NB4 (cell line): ENCODE measurements around the gene TRERF1.

Source experiments
- DNase-seq: peaks from one replicate; pipeline ENCODE4 v3.0.0; 2010; ENCODE audit warnings: low read depth
- H3K4me3 ChIP-seq: one replicate; pipeline ENCODE4 v1.5.1; 2011; ENCODE audit warnings: mild to moderate bottlenecking, low read depth, low read length, moderate library complexity
- CTCF ChIP-seq: IDR thresholded peaks from one replicate; pipeline ENCODE4 v1.5.1; 2012; ENCODE audit warnings: low read depth, low read length
- MAX ChIP-seq: IDR thresholded peaks from 2 replicates; pipeline ENCODE4 v1.6.1; 2011; ENCODE audit warnings: low read depth, low read length
- MYC ChIP-seq: IDR thresholded peaks from 2 replicates; pipeline ENCODE4 v1.6.1; 2011; ENCODE audit warnings: low read depth, low read length
- POLR2A ChIP-seq: IDR thresholded peaks from 2 replicates; pipeline ENCODE4 v1.6.1; 2011; ENCODE audit warnings: mild to moderate bottlenecking; ENCODE audit not compliant: insufficient read length; ENCODE audit errors: extremely low read depth

Gene TRERF1

GRCh38 chr6:42269974-42270510, 181.7 kb downstream of the TRERF1 start:
- H3K4me3 ChIP-seq, result no peak overlapping the region
- TF ChIP-seq MAX, result no peak
- TF ChIP-seq MYC, result no peak
- no peak for TF ChIP-seq CTCF
- TF ChIP-seq POLR2A, result no peak
- no peak for DNase-seq

- no peak for DNase-seq
- TF ChIP-seq MYC, result no peak
- TF ChIP-seq MAX, result no peak
- no peak for TF ChIP-seq POLR2A
- TF ChIP-seq CTCF, result no peak
- H3K4me3 ChIP-seq, result no peak overlapping the region
These were observed 182.2 kb downstream of the TRERF1 start for GRCh38 chr6:42269553-42269952.

- no peak for DNase-seq
- H3K4me3 ChIP-seq, result no peak overlapping the region
- TF ChIP-seq POLR2A (no peak), MYC (no peak), CTCF (no peak), MAX (no peak)
These were observed 182.9 kb downstream of the TRERF1 start for GRCh38 chr6:42268835-42269204.

GRCh38 chr6:42268016-42268834, 183.5 kb downstream of the TRERF1 start:
- H3K4me3 ChIP-seq, result no peak overlapping the region
- TF ChIP-seq MAX (no peak), MYC (no peak), CTCF (no peak), POLR2A (no peak)
- no peak for DNase-seq

GRCh38 chr6:42266538-42266937, 185.2 kb downstream of the TRERF1 start:
- TF ChIP-seq POLR2A (no peak), MYC (no peak)
- H3K4me3 ChIP-seq, result no peak overlapping the region
- no peak for DNase-seq

- H3K4me3 ChIP-seq, result no peak overlapping the region
- TF ChIP-seq MYC, result no peak
- TF ChIP-seq MAX, result no peak
- no peak for TF ChIP-seq POLR2A
- TF ChIP-seq CTCF, result no peak
- no peak for DNase-seq
These were observed 186.8 kb downstream of the TRERF1 start for GRCh38 chr6:42264852-42265390.
